ENCODE results near the gene GABBR2. TPM values are rescaled to one million over a fixed set of nuclear protein-coding genes. Genes with fewer than 3 reads are reported as not detected.

The GABBR2 gene
- total and polyA plus RNA-seq, 2 of the 8 experiments (the other 6 are each of a cell fraction or from before 2014, with no cell fraction given): 0.50 to 1.2 TPM

DNA sequence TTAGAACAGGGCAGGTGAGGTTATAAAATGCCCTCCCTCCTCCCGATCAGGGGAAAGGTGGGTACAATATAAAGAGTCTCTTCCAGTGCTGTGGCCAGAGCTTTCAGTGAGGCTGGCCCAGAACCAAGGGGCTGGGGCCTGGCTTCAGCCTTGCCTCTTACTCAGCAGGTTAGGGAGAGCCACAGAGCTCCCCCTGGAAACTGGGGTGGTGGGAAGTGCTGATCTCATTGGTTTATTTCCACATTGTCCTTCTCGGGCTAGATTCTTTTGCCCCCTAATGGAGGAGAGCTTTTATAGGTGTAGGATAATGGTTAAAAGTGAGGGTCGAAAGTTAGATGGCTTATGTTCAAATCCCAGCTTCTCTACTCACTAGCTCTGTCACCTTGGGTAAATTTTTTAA is 266.6 kb downstream of the GABBR2 start (continued):
- no peak for TF ChIP-seq CBX8 (IDR thresholded peaks at IDR 0.05; ENCODE audit: borderline replicate concordance, low read depth, low read length)
- TF ChIP-seq MAFK (IDR thresholded peaks at IDR 0.05; ENCODE audit: low read depth, low read length): peak; percentile 54; the same call in 1 of the 2 replicates
- no peak for TF ChIP-seq YY1 (IDR thresholded peaks at IDR 0.05; ENCODE audit: low read depth, low read length)
- TF ChIP-seq TAF7 (optimal IDR thresholded peaks at IDR 0.05; ENCODE audit: borderline replicate concordance, low read depth, low read length): no peak
- no peak for TF ChIP-seq EGR1 (IDR thresholded peaks at IDR 0.05; ENCODE audit: borderline replicate concordance, low read depth, low read length)
- no peak for TF ChIP-seq SP4 (IDR thresholded peaks at IDR 0.05; ENCODE audit: low read length)

Measured in H1 (cell line).